HL-60 (cell line): ENCODE results near the gene AGAP9.
"Not testable (repeated sequence)": the region's sequence is repeated elsewhere in the genome, so short reads cannot be mapped to it uniquely, and the experiment has no call there.

Experiments used
- TF ChIP-seq, protein P1 (sequence below): IDR thresholded peaks from one replicate; pipeline ENCODE4 v1.5.1; 2011; ENCODE audit warnings: low read length, control low read depth, inconsistent platforms; ENCODE audit not compliant: insufficient read depth
- TF ChIP-seq, protein P2 (sequence below): IDR thresholded peaks from 2 replicates; pipeline ENCODE4 v1.6.1; 2012; ENCODE audit warnings: low read depth; ENCODE audit not compliant: insufficient replicate concordance

DNA sequence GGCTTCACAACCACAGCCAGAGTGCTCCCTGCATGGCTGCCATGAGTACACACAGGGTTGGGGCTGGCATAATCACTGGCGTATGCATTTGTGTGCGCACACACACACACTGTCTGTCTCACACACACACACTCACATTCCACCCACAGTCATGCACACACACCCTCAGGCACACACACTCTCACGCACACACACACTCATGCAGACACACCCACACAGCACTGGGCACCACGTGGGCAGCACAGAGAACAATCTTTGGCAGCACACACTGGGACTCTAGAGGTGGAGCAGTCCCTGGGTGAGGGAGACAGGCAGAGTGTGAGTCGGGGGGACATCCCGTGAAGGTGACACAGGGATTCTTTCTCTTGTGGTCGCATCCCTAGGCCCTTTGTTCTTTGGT lies 49.9 kb downstream of the AGAP9 start:
- TF ChIP-seq, protein P1, sequence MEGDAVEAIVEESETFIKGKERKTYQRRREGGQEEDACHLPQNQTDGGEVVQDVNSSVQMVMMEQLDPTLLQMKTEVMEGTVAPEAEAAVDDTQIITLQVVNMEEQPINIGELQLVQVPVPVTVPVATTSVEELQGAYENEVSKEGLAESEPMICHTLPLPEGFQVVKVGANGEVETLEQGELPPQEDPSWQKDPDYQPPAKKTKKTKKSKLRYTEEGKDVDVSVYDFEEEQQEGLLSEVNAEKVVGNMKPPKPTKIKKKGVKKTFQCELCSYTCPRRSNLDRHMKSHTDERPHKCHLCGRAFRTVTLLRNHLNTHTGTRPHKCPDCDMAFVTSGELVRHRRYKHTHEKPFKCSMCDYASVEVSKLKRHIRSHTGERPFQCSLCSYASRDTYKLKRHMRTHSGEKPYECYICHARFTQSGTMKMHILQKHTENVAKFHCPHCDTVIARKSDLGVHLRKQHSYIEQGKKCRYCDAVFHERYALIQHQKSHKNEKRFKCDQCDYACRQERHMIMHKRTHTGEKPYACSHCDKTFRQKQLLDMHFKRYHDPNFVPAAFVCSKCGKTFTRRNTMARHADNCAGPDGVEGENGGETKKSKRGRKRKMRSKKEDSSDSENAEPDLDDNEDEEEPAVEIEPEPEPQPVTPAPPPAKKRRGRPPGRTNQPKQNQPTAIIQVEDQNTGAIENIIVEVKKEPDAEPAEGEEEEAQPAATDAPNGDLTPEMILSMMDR = not testable (repeated sequence)
- TF ChIP-seq, protein P2, sequence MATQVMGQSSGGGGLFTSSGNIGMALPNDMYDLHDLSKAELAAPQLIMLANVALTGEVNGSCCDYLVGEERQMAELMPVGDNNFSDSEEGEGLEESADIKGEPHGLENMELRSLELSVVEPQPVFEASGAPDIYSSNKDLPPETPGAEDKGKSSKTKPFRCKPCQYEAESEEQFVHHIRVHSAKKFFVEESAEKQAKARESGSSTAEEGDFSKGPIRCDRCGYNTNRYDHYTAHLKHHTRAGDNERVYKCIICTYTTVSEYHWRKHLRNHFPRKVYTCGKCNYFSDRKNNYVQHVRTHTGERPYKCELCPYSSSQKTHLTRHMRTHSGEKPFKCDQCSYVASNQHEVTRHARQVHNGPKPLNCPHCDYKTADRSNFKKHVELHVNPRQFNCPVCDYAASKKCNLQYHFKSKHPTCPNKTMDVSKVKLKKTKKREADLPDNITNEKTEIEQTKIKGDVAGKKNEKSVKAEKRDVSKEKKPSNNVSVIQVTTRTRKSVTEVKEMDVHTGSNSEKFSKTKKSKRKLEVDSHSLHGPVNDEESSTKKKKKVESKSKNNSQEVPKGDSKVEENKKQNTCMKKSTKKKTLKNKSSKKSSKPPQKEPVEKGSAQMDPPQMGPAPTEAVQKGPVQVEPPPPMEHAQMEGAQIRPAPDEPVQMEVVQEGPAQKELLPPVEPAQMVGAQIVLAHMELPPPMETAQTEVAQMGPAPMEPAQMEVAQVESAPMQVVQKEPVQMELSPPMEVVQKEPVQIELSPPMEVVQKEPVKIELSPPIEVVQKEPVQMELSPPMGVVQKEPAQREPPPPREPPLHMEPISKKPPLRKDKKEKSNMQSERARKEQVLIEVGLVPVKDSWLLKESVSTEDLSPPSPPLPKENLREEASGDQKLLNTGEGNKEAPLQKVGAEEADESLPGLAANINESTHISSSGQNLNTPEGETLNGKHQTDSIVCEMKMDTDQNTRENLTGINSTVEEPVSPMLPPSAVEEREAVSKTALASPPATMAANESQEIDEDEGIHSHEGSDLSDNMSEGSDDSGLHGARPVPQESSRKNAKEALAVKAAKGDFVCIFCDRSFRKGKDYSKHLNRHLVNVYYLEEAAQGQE = not testable (repeated sequence)
